GM23338 (cell line): ENCODE data around the gene GCK. TPM values are rescaled to one million over a fixed set of nuclear protein-coding genes. Genes with fewer than 3 reads are reported as not detected.

ENCODE experiments used
- ATAC-seq: fragments of 200-7000 bp; cut with Tn5 transposase; 3 replicates; pipeline ENCODE4 v1.9.1; 2020
- DNase-seq: peaks from one replicate; pipeline ENCODE4 v3.0.0-alpha.2; 2015; ENCODE audit warnings: low spot score
- H2AFZ ChIP-seq: fragments of 200-600 bp; sonication (generic); 2 replicates; pipeline ENCODE4 v1.8.0; 2016; ENCODE audit warnings: antibody characterized with exemption, mild to moderate bottlenecking, moderate library complexity
- H3F3A ChIP-seq: fragments of 200-600 bp; sonication (generic); replicated peaks from 2 replicates; pipeline ENCODE4 v1.8.0; 2017; ENCODE audit warnings: antibody characterized with exemption, mixed run types, low read depth
- H3K27ac ChIP-seq: fragments of 200-600 bp; sonication (generic); 2 replicates; pipeline ENCODE4 v1.6.1; 2016; ENCODE audit warnings: low read depth
- H3K27me3 ChIP-seq: fragments of 200-600 bp; sonication (generic); 2 replicates; pipeline ENCODE4 v1.8.0; 2016; ENCODE audit warnings: mild to moderate bottlenecking, mixed run types, moderate library complexity; ENCODE audit not compliant: insufficient read depth
- H3K36me3 ChIP-seq: fragments of 200-600 bp; sonication (generic); 2 replicates; pipeline ENCODE4 v1.8.0; 2016; ENCODE audit warnings: mild to moderate bottlenecking; ENCODE audit not compliant: insufficient read depth
- H3K4me1 ChIP-seq: fragments of 200-600 bp; sonication (generic); 2 replicates; pipeline ENCODE4 v1.8.0; 2016; ENCODE audit warnings: mild to moderate bottlenecking, moderate library complexity; ENCODE audit not compliant: insufficient read depth
- H3K4me2 ChIP-seq: fragments of 200-600 bp; sonication (generic); 2 replicates; pipeline ENCODE4 v1.7.1; 2017; ENCODE audit warnings: mixed run types
- H3K4me3 ChIP-seq: fragments of 200-600 bp; sonication (generic); 2 replicates; pipeline ENCODE4 v1.6.1; 2016; ENCODE audit warnings: mixed run types
- H3K79me2 ChIP-seq: fragments of 200-600 bp; sonication (generic); replicated peaks from 2 replicates; pipeline ENCODE4 v1.8.0; 2017; ENCODE audit warnings: mild to moderate bottlenecking; ENCODE audit not compliant: insufficient read depth
- H3K9me2 ChIP-seq: fragments of 200-600 bp; sonication (generic); 2 replicates; pipeline ENCODE4 v1.8.0; 2017; ENCODE audit not compliant: insufficient read depth
- H4K20me1 ChIP-seq: fragments of 200-600 bp; sonication (generic); replicated peaks from 2 replicates; pipeline ENCODE4 v1.8.0; 2017; ENCODE audit warnings: mild to moderate bottlenecking; ENCODE audit not compliant: insufficient read depth
- H3K27ac Mint-ChIP-seq: 2 replicates; pipeline ENCODE4 v1.8.0; 2020; ENCODE audit warnings: inconsistent platforms, mild to moderate bottlenecking, moderate library complexity, mixed read lengths
- H3K27me3 Mint-ChIP-seq: 3 replicates; pipeline ENCODE4 v1.8.0; 2022; ENCODE audit warnings: low read depth, mild to moderate bottlenecking, moderate library complexity, mixed read lengths, inconsistent platforms; ENCODE audit not compliant: insufficient read depth, poor library complexity
- H3K36me3 Mint-ChIP-seq: 3 replicates; pipeline ENCODE4 v1.8.0; 2021; ENCODE audit warnings: low read depth, mild to moderate bottlenecking, inconsistent platforms, moderate library complexity, mixed read lengths
- H3K4me1 Mint-ChIP-seq: 3 replicates; pipeline ENCODE4 v1.8.0; 2020; ENCODE audit warnings: mild to moderate bottlenecking, inconsistent platforms, mixed read lengths
- H3K4me3 Mint-ChIP-seq: 3 replicates; pipeline ENCODE4 v1.8.0; 2021; ENCODE audit warnings: moderate library complexity, mild to moderate bottlenecking, inconsistent platforms, mixed read lengths
- H3K9me3 Mint-ChIP-seq: 3 replicates; pipeline ENCODE4 v1.8.0; 2020; ENCODE audit warnings: moderate library complexity, mild to moderate bottlenecking, inconsistent platforms, mixed read lengths
- CREB1 ChIP-seq: fragments of 250-450 bp; sonication (Bioruptor Pico); IDR thresholded peaks from 2 replicates; pipeline ENCODE4 v1.5.0; 2020; ENCODE audit warnings: low read depth, mild to moderate bottlenecking, moderate library complexity
- EZH2phosphoT487 ChIP-seq: fragments of 200-600 bp; sonication (generic); IDR thresholded peaks from one replicate; pipeline ENCODE4 v1.8.1; 2018; ENCODE audit warnings: antibody characterized with exemption; ENCODE audit not compliant: unreplicated experiment
- NANOG ChIP-seq: IDR thresholded peaks from 2 replicates; pipeline ENCODE4 v1.6.1; 2016; ENCODE audit warnings: antibody characterized with exemption, borderline replicate concordance
- ZNF331 ChIP-seq: fragments of 250-450 bp; sonication (Bioruptor Pico); IDR thresholded peaks from 2 replicates; pipeline ENCODE4 v1.5.0; 2020; ENCODE audit warnings: low read depth, mild to moderate bottlenecking, moderate library complexity
- polyA plus RNA-seq: library from polyadenylated mRNA; unstranded; fragments of >200 nt; fragmentation: Nextera tagmentation; extraction: Ambion mirVana; gene quantifications from 2 replicates; pipeline ENCODE4 v1.2.1, GENCODE V29; 2016
- total RNA-seq: library from RNA; depleted of rRNA; stranded (reverse); fragments of >200 nt; shearing (Covaris generic); gene quantifications from 2 replicates; pipeline ENCODE4 v1.2.3, GENCODE V29; 2014
- TF ChIP-seq, protein P1 (sequence below): fragments of 250-450 bp; sonication (Bioruptor Pico); IDR thresholded peaks from 2 replicates; pipeline ENCODE4 v1.5.0; 2020; ENCODE audit warnings: mild to moderate bottlenecking, moderate library complexity

The GCK gene
- total and polyA plus RNA-seq, 2 experiments from 2014 or later = 6.1 to 7.3 TPM

DNA sequence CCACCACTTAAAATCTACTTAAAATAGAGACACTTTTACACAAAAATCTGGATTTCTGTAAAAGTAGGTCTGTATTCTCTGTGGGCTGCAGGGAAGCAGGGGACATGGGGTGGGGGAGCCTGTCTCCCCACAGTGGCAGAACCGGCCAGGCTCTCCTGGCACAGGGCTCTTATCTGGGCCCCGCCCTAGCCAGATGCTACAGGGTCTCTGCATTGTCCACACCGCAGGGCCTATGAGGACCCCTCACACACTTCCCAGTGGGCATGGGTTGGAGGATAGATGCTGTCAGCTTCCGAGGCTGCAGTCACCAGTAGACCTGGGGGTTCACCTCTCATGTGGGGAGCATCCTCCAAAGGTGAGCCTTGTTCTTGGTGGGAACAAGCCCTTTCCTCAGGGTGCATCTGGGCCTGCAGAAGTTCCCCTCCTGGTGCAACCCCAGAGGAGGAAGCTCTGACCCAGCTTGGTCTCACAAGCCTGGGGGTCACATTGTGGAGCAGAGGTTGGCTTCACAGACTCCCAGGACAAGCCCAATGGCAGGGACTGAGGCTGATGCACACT lies 32.7 kb downstream of the GCK start (continued):
- TF ChIP-seq, protein P1, sequence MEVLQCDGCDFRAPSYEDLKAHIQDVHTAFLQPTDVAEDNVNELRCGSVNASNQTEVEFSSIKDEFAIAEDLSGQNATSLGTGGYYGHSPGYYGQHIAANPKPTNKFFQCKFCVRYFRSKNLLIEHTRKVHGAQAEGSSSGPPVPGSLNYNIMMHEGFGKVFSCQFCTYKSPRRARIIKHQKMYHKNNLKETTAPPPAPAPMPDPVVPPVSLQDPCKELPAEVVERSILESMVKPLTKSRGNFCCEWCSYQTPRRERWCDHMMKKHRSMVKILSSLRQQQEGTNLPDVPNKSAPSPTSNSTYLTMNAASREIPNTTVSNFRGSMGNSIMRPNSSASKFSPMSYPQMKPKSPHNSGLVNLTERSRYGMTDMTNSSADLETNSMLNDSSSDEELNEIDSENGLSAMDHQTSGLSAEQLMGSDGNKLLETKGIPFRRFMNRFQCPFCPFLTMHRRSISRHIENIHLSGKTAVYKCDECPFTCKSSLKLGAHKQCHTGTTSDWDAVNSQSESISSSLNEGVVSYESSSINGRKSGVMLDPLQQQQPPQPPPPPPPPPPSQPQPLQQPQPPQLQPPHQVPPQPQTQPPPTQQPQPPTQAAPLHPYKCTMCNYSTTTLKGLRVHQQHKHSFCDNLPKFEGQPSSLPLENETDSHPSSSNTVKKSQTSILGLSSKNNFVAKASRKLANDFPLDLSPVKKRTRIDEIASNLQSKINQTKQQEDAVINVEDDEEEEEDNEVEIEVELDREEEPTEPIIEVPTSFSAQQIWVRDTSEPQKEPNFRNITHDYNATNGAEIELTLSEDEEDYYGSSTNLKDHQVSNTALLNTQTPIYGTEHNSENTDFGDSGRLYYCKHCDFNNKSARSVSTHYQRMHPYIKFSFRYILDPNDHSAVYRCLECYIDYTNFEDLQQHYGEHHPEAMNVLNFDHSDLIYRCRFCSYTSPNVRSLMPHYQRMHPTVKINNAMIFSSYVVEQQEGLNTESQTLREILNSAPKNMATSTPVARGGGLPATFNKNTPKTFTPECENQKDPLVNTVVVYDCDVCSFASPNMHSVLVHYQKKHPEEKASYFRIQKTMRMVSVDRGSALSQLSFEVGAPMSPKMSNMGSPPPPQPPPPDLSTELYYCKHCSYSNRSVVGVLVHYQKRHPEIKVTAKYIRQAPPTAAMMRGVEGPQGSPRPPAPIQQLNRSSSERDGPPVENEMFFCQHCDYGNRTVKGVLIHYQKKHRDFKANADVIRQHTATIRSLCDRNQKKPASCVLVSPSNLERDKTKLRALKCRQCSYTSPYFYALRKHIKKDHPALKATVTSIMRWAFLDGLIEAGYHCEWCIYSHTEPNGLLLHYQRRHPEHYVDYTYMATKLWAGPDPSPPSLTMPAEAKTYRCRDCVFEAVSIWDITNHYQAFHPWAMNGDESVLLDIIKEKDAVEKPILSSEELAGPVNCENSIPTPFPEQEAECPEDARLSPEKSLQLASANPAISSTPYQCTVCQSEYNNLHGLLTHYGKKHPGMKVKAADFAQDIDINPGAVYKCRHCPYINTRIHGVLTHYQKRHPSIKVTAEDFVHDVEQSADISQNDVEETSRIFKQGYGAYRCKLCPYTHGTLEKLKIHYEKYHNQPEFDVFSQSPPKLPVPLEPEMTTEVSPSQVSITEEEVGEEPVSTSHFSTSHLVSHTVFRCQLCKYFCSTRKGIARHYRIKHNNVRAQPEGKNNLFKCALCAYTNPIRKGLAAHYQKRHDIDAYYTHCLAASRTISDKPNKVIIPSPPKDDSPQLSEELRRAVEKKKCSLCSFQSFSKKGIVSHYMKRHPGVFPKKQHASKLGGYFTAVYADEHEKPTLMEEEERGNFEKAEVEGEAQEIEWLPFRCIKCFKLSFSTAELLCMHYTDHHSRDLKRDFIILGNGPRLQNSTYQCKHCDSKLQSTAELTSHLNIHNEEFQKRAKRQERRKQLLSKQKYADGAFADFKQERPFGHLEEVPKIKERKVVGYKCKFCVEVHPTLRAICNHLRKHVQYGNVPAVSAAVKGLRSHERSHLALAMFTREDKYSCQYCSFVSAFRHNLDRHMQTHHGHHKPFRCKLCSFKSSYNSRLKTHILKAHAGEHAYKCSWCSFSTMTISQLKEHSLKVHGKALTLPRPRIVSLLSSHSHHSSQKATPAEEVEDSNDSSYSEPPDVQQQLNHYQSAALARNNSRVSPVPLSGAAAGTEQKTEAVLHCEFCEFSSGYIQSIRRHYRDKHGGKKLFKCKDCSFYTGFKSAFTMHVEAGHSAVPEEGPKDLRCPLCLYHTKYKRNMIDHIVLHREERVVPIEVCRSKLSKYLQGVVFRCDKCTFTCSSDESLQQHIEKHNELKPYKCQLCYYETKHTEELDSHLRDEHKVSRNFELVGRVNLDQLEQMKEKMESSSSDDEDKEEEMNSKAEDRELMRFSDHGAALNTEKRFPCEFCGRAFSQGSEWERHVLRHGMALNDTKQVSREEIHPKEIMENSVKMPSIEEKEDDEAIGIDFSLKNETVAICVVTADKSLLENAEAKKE (CRISPR knock-in tag) = no peak
- TF ChIP-seq NANOG (no peak), ZNF331 (CRISPR knock-in tag) (no peak)

DNA sequence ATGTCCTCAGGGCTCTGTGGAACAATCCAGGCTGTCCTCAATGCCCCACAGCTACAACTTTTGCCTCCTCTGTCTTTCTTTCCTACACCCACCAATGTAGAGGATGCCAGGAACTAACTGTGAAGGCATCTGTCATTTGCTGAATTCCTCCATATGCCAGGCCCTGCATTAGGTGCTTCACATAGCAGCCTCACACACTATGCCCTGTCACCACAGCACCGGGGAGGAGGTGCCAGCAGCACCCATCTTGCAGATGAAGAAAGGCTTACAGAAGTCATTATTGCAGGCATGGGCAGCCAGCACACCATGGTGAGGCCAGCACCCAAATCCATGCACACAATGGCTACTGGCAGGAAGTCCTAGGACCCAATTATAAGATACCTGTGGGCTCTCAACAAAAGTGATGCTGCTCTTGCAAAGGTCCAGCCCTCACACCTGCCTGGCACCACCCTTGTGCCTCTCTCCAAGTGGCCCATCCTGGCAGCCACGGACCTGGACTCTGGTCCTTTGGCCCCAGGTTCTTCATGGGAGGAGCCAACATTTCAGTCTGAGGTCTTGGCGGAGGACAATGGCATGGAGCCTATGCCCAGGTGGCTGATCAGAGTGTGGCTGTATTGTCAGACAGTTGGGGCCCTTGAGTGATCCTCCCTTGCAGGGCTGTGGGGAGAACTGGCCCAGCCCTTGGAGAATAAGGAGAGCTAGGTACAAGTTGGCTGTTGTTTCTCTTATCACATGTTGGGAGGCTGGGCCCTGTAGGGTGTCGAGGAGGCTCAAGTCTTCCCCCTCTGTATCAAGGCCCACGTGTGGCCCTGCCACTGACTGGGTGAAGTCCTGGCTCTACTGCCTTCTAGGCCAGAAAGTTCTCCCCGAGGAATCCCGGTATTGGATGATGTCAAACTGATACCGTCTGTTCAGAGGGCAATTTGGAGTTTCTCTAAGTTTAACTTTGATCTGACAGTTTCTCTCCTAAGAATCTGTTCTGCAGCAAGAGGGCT lies 33.8 kb downstream of the GCK start:
- no peak overlapping the region for H3K4me3 Mint-ChIP-seq
- TF ChIP-seq CREB1 (CRISPR knock-in tag) (no peak), NANOG (no peak), EZH2phosphoT487 (no peak)
- Histone ChIP-seq H3K79me2 (no peaks in the 10 kb centered on the region), H3K36me3 (no peaks in the 10 kb centered on the region), H4K20me1 (no peaks in the 10 kb centered on the region), H3F3A (no peaks in the 10 kb centered on the region), H3K27me3 (no peaks in the 10 kb centered on the region), H2AFZ (no peak overlapping the region), H3K4me1 (no peaks in the 10 kb centered on the region), H3K27ac (no peak overlapping the region), H3K4me2 (no peak overlapping the region), H3K9me2 (no peaks in the 10 kb centered on the region), H3K4me3 (no peak overlapping the region)
- no peak for ATAC-seq
- H3K27me3 Mint-ChIP-seq = peaks cover 3% of the 10 kb centered on the region
- H3K4me1 Mint-ChIP-seq = peaks cover 3% of the 10 kb centered on the region; the same call in 2 of the 3 replicates
- H3K27ac Mint-ChIP-seq = no peak overlapping the region
- H3K9me3 Mint-ChIP-seq = no peaks in the 10 kb centered on the region
- no peaks in the 10 kb centered on the region for H3K36me3 Mint-ChIP-seq
- no peak for DNase-seq
